Stimulated activated CD8-positive, alpha-beta memory T cell treated with anti-CD3 and anti-CD28 coated beads, Interleukin-12 subunit alpha, Interleukin-12 subunit beta, amount 100 ng/mL, for 24 hours (primary cell): ENCODE results near the gene MT1B.
"Not testable (repeated sequence)": the region's sequence is repeated elsewhere in the genome, so short reads cannot be mapped to it uniquely, and the experiment has no call there.

Experiments
- DNase-seq: peaks from one replicate; pipeline ENCODE4 v3.0.0-alpha.2; 2020; ENCODE audit errors: extremely low read depth

MT1B gene

GRCh38 chr16:56637814-56638750 is 13.6 kb upstream of the MT1B start, which contains the start of gene MT1A:
MT1A (plus strand) TSS chr16:56638666; CDS start chr16:56638739, 73 bp downstream.
- DNase-seq: no peak

GRCh38 chr16:56639045-56639444 is 12.6 kb upstream of the MT1B start:
- DNase-seq: no peak

- no peak for DNase-seq
Measured at GRCh38 chr16:56640076-56640475, 11.6 kb upstream of the MT1B start.

GRCh38 chr16:56641166-56641565 is 10.5 kb upstream of the MT1B start:
- no peak for DNase-seq

GRCh38 chr16:56643080-56643778 is 8.5 kb upstream of the MT1B start:
- DNase-seq: peak; percentile 44

- DNase-seq: no peak
Measured at GRCh38 chr16:56643833-56644232, 7.9 kb upstream of the MT1B start.

- DNase-seq: no peak
Measured at GRCh38 chr16:56645311-56645710, 6.4 kb upstream of the MT1B start.

- no peak for DNase-seq
Measured at GRCh38 chr16:56645838-56646237, 5.8 kb upstream of the MT1B start.

GRCh38 chr16:56647641-56648431 is 3.9 kb upstream of the MT1B start:
- no peak for DNase-seq

- DNase-seq: no peak
Measured at GRCh38 chr16:56649271-56649670, 2.4 kb upstream of the MT1B start.

- DNase-seq: no peak
Measured at GRCh38 chr16:56649820-56650219, 1.9 kb upstream of the MT1B start.

GRCh38 chr16:56652600-56652999 is 914 bp downstream of the MT1B start:
- no peak for DNase-seq

- no peak for DNase-seq
Measured at GRCh38 chr16:56653218-56653617, 1.5 kb downstream of the MT1B start.

GRCh38 chr16:56657555-56658326 is 6.1 kb downstream of the MT1B start, which contains the start of gene MT1F:
MT1F (plus strand) TSS chr16:56657959; CDS start chr16:56658059, 100 bp downstream.
- DNase-seq: peak; percentile 41

GRCh38 chr16:56658327-56658875 is 6.7 kb downstream of the MT1B start:
- no peak for DNase-seq

GRCh38 chr16:56662357-56663354 is 11.0 kb downstream of the MT1B start:
- no peak for DNase-seq

- DNase-seq: no peak
Measured at GRCh38 chr16:56664506-56664905, 12.8 kb downstream of the MT1B start.

GRCh38 chr16:56665286-56666261 is 13.9 kb downstream of the MT1B start:
- not testable (repeated sequence) for DNase-seq
